Skin epidermis (tissue), 12 donors: Measurements from ENCODE around the gene AJAP1.
A peak's percentile ranks its signal among the peaks of the same experiment; 100 is the strongest.
"Not testable (repeated sequence)": the region's sequence is repeated elsewhere in the genome, so short reads cannot be mapped to it uniquely, and the experiment has no call there.

ENCODE experiments used
- H3K27ac ChIP-seq, 21 experiments: fragments of 200-600 bp; sonication (generic) in 11 of 21; one replicate each; pipeline ENCODE4 v1.5.0; 2020; ENCODE audit warnings: mild to moderate bottlenecking in 3 of 21, inconsistent platforms in 2 of 21, moderate library complexity in 2 of 21
- H3K4me3 ChIP-seq, 7 experiments: fragments of 200-600 bp; sonication (generic) in 2 of 7; one replicate each; pipeline ENCODE4 v1.5.0; 2020; ENCODE audit warnings: inconsistent platforms in 2 of 7, mild to moderate bottlenecking in 2 of 7, moderate library complexity in 1 of 7

AJAP1 gene

GRCh38 chr1:4655674-4656532, 1.5 kb downstream of the AJAP1 start:
- Histone ChIP-seq H3K4me3 (peak overlapping the region in 6 of 7 experiments; percentile 13 to 42 (median 24)), H3K27ac (no peak overlapping the region)

- Histone ChIP-seq H3K27ac (no peak overlapping the region), H3K4me3 (peak overlapping the region in 1 of 7 experiments; percentile 23)
Observed at GRCh38 chr1:4656533-4657140, 2.2 kb downstream of the AJAP1 start.

- Histone ChIP-seq H3K4me3 (no peak overlapping the region), H3K27ac (no peak overlapping the region)
Observed at GRCh38 chr1:4657244-4657789, 2.9 kb downstream of the AJAP1 start.

DNA sequence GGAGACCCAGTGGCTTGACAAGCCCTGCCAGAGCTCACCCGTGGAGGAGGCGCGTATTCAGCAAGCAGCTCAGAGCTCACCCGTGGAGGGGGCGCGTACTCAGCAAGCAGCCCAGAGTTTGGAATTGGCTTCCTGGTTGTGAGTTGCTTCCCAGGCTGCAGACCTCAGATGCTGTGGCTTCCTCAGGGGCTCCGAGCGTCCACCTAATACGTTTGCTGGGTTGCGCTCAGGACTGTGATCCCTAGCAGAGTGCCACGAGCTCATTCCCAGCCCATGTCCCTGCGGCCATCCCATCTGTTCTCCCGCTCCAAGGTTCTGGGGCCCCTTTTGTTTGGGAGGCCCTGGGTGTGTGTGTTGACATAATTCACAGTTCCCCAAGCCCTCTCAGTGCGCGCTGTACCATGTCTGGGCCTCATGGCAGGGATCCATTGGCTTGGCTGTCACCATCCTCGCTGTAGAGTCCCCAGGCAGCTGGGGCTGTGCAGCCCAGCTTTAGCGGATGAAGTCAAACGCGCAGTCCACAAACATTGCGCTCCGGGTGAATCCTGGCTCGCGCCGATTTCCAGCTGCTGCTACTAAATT, 3.6 kb downstream of the AJAP1 start:
- no peak overlapping the region for H3K4me3 ChIP-seq
- H3K27ac ChIP-seq, result no peak overlapping the region

GRCh38 chr1:4658643-4659628, 4.5 kb downstream of the AJAP1 start:
- H3K27ac ChIP-seq, result no peak overlapping the region
- H3K4me3 ChIP-seq, result no peak overlapping the region

- Histone ChIP-seq H3K27ac (no peak overlapping the region), H3K4me3 (no peak overlapping the region)
Observed at GRCh38 chr1:4660917-4661594, 6.6 kb downstream of the AJAP1 start.

- Histone ChIP-seq H3K27ac (no peak overlapping the region), H3K4me3 (no peak overlapping the region)
Observed at GRCh38 chr1:4661595-4661917, 7.1 kb downstream of the AJAP1 start.

DNA sequence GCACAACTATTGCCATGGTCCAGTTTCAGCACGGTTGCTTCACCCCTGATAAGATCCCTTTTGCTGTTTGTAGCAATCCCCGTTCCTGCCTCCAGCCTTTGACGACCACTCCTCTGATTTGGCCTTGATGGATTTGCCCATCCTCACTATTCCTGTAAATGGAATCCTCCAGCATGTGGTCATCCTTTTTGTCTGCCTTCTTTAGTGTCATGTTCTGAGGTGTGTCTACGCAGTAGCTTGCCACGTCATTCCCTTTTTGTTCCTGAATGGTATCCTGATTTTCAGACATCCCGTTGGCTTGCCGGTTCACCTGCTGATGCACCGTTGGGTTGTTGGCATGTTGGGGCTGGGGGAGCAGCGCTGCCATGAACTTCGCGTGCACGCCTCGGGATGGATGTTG, 7.8 kb downstream of the AJAP1 start:
- H3K27ac ChIP-seq, result no peak overlapping the region
- H3K4me3 ChIP-seq, result no peak overlapping the region

DNA sequence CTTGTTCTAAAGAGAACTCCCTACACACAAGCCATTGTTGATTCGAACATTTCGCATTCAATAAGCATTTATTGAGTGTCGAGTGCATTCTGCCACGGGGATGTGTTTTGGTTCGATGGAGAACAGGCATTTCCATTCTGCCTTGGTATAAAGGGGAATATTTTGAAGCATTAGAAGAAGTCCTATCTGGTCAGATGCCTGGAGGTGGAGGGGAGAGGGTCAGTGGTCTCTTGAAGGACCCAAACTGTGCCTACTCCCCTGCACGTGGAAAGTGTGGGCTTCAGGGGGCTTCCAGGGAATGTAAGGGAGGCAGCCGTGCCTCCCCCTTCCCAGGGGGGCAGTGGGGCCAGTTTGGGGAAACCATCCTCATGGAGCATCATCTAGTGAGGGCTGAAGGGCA, 8.3 kb downstream of the AJAP1 start:
- no peak overlapping the region for H3K4me3 ChIP-seq

DNA sequence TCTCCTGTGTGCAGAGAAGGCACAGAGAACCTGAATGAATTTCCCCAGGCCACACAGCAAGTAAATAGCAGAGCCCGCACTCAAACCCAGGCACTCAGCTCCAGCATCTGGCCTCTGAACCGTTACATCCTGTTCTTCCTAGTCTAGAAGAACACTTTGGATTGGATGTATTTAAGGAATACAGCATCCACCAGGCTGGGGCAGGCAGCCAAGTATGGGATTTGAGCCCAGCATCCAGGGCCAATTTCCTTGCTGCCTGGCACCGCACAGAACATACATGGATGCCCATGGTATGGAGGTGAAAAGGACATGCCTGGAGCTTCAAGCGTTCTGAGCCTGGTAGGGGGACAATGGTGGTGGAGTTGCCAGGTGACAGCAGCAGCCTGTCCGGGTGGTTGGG, 9.7 kb downstream of the AJAP1 start:
- H3K4me3 ChIP-seq, result no peak overlapping the region
- no peak overlapping the region for H3K27ac ChIP-seq

More for the DNA sequence above, 8.3 kb downstream of the AJAP1 start:
- no peak overlapping the region for H3K27ac ChIP-seq

DNA sequence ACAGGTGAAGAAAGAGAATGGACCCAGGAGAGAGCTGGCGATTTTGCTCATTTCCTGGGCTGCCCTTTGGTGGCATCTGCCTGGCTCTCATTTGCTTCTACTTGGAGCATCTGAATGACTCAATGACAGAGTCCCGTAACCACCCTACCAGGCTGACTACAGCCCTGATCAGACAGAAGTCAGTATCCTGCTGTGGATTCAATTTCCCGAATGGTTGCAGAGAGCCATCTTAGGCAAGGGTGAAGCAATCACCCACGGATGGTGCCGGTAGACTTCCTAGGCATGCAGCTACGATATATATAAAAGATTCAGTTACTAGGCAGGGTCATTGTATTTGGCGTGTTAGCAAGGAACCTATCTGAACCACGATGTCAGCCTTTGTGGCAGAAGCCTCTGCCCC, 10.2 kb downstream of the AJAP1 start:
- no peak overlapping the region for H3K27ac ChIP-seq
- H3K4me3 ChIP-seq, result no peak overlapping the region

GRCh38 chr1:4665456-4665855, 11.0 kb downstream of the AJAP1 start:
- no peak overlapping the region for H3K4me3 ChIP-seq
- H3K27ac ChIP-seq, result no peak overlapping the region

- H3K27ac ChIP-seq, H3K4me3 ChIP-seq: not testable (repeated sequence)
Observed at GRCh38 chr1:4666683-4667082, 12.3 kb downstream of the AJAP1 start.

DNA sequence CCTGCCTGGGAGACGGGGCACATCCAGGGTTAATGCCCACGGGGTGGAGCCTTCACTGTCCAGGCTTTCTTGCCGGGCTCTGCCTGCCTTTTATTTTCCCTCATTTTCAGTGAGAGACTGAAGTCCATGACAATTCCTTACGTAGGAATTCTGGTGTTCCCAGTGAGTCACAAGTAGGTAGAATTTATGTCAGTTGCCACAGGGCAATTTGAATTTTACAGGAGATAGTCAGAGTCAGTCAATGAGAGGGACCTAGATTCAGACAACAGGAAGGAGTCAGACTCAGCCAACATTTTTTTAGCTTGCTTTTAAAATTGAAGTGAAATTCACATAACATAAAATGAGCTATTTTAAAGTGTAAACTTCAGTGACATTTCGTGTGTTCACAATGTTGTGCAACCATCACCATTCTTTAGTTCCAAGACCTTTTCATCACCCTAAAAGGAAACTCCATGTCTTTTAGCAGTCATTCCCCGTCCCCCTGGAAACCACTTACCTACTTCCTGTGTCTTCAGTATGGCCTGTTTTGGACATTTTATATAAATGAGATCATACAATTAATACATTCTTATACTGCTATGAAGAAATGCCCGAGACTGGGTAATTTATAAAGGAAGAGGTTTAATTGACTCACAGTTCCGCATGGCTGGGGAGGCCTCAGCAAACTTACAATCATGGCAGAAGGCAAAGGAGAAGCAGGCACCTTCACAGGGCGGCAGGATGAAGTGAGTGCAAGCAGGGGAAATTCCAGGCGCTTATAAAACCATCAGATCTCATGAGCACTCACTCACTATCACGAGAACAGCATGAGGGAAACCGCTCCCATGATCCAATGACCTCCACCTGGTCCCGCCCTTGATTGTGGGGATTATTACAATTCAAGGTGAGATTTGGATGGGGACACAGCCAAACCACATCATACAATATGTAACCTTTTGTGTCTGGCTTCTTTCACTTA, 14.6 kb downstream of the AJAP1 start:
- Histone ChIP-seq H3K27ac (no peak overlapping the region), H3K4me3 (no peak overlapping the region)

DNA sequence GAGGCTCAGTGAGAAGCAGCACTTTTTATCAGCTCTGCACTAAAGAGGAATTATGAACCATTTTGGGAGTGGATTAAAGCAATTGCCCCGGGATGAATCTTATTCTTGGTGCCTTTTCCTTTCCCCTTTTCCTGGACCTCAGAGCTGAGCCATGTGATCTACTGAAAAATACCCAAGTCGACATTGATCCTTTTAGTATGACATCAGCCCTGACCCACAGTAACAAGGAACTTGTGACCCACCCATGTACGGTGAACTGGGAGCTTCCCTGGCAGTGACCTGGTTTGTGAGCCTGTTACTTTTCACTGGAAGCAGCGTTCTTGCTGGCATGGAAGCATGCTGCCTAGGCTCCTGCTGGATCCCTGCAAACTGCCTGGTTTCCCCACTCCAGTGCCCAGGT, 15.9 kb downstream of the AJAP1 start:
- H3K27ac ChIP-seq, result no peak overlapping the region
- no peak overlapping the region for H3K4me3 ChIP-seq

- no peak overlapping the region for H3K27ac ChIP-seq
- H3K4me3 ChIP-seq, result no peak overlapping the region
Observed at GRCh38 chr1:4671828-4672227, 17.4 kb downstream of the AJAP1 start.

GRCh38 chr1:4673494-4673893, 19.1 kb downstream of the AJAP1 start:
- H3K27ac ChIP-seq, result no peak overlapping the region
- H3K4me3 ChIP-seq, result no peak overlapping the region

DNA sequence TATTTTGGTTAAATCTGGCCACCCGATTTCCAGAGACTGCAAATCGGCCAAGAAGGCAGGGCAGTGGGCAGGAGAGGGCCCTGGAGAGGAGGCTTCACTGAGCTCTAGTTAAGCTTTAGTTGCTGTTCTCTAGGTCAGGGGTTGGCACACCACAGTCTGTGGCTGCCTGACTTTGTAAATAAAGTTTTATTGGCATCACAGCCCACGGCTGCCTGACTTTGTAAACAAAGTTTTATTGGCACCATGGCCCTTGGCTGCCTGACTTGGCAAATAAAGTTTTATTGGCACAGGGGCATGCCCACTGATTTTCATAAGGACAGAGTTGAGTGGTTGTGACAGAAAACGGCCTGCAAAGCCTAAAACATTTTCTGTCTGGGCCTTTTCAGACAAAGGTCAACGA, 19.7 kb downstream of the AJAP1 start:
- no peak overlapping the region for H3K4me3 ChIP-seq
- no peak overlapping the region for H3K27ac ChIP-seq
